ENCODE results near the gene SNRNP40. TPM values are rescaled to one million over a fixed set of nuclear protein-coding genes. Genes with fewer than 3 reads are reported as not detected.

The SNRNP40 gene
- total RNA-seq = 19.2 TPM
- long read RNA-seq, transcript SNRNP40-201 (10 exons, 1,597 nt) = major isoform, 44 of 44 reads
- long read RNA-seq, partial matches to known transcripts = 0 of 44 reads
- long read RNA-seq, other reads (novel, unspliced or antisense) = 0 of 44 reads

GRCh38 chr1:31296486-31297276 lies at the start of gene SNRNP40, which contains the start of gene ZCCHC17:
SNRNP40 (minus strand) TSS chr1:31296788; CDS start chr1:31296751, 37 bp downstream.
ZCCHC17 (plus strand) TSS chr1:31297032; CDS start chr1:31310099, 13,067 bp downstream.
- ATAC-seq (peak; percentile 99), DNase-seq (peak; percentile 94)
- intact Hi-C loops (cut with micrococcal nuclease) = no loop called here

- intact Hi-C loops (cut with micrococcal nuclease) = no loop called here
- DNase-seq = no peak
- ATAC-seq = no peak
Observed at GRCh38 chr1:31345635-31346034, 49.0 kb upstream of the SNRNP40 start.

- intact Hi-C loops (cut with micrococcal nuclease) = no loop called here
- DNase-seq (no peak), ATAC-seq (no peak)
Observed at GRCh38 chr1:31344503-31344902, 47.9 kb upstream of the SNRNP40 start.

DNA sequence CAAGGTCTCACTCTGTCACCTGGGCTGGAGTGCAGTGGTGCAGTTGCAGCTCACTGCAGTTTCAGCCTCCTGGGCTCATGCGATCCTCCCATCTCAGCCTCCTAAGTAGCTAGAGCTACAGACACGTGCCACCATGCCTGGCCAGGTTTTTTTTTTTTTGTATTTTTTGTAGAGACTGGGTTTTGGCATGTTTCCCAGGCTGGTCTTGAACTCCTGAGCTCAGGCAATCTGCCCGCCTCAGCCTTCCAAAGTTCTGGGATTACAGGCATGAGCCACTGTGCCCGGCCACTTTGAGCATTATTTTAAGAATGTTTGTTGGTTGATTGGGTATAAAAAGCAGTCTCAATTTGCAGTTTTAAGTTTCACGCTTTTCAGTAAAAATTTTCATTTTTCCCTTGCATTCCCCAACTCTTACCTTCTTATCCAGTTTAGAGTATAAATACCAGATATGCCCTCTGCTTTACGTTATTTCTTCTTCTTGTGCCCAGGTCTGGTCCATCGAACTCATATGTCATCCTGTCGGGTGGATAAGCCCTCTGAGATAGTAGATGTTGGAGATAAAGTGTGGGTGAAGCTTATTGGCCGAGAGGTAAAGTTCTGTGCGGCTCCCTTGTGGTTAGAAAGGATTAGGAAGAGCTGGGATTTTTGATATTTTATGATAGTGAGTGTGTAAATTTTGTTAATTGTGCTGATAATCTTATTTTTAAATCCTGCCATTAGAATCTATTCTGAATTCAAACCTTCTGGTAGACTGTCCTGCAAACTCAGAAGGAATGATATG lies 40.3 kb upstream of the SNRNP40 start:
- intact Hi-C loops (cut with micrococcal nuclease) = loop anchor here (10.0 kb wide), 1 partner anchor 152 kb away; no protein-coding TSS in a partner anchor
- no peak for DNase-seq
- ATAC-seq = no peak

DNA sequence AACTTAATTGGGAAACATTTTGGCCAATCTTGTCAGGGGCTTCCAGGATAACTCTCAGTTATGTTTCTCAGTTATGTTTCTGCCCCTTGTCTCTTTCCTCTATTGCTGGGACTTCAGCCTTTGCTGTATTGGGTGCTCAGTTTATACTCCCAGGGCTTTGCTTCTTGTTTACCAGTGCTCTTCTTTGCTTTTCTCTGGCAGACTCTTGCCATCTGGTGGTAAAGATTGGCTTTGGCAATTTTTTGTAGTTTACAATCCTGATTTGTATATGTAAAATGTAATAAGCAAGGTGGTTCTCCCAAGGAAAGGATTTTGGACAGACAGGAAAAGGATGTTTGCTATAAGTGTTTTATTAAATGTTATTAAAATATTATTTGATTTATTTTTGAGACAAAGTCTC lies 38.4 kb upstream of the SNRNP40 start:
- ATAC-seq (peak; percentile 28), DNase-seq (no peak)
- intact Hi-C loops (cut with micrococcal nuclease) = loop anchor here (10.0 kb wide), 1 partner anchor 150 kb away; no protein-coding TSS in a partner anchor

DNA sequence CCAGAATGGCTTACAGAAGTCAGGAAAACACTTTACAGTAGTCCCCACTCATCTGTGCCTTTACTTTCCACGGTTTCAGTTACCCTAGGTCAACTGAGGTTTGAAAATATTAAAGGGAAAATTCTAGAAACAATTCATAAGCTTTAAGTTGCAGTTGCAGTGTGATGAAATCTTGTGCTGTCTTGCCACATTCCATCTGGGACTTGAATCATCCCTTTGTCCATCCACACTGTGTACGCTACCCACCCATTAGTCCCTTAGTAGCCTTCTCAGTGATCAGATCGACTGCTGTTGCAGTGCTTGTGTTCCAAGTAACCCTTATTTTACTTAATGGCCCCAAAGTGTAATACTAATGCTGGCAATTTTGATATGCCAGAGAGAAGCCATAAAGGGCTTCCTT lies 30.8 kb upstream of the SNRNP40 start:
- intact Hi-C loops (cut with micrococcal nuclease) = no loop called here
- ATAC-seq (no peak), DNase-seq (no peak)

DNA sequence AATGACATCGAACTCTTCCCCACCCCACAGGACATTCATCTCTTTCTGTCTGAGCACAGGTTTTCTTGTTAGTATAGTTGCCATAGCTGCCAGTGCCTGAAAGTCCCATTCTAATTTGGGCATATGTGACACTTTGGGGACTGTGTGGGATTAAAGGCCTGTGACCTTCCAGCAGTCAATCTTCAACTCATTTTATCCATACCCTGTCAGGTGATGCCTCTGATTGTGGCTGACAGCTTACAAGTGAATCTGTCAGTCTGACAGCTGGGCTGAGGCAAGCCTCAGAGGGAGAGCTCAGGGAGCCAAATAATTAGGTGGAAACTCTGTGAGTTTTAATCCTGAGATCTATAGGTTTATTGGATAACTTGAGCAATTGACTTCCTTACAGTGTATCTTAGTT lies 29.9 kb upstream of the SNRNP40 start:
- ATAC-seq (peak; percentile 72), DNase-seq (no peak)
- intact Hi-C loops (cut with micrococcal nuclease) = no loop called here

DNA sequence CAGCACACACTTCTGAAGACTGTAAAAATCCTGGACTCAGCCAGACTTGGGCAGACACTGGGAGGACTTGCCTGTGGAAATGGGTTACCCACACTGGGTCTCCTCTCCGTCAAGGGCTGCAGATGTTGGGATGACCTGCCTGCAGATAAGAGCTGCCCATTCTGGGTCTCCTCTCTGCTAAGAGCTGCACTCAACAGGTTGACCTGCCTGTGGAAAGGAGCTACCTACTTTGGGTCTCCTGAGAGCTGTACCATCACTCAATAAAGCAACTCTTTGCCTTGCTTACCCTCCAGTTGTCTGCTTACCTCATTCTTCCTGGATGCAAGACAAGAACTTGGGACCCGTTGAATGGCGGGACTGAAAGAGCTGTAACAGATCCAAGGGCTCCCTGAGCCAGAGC lies 28.4 kb upstream of the SNRNP40 start:
- intact Hi-C loops (cut with micrococcal nuclease) = no loop called here
- DNase-seq = no peak
- ATAC-seq = no peak

GRCh38 chr1:31324093-31324492 lies 27.5 kb upstream of the SNRNP40 start:
- intact Hi-C loops (cut with micrococcal nuclease) = no loop called here
- DNase-seq (no peak), ATAC-seq (no peak)

DNA sequence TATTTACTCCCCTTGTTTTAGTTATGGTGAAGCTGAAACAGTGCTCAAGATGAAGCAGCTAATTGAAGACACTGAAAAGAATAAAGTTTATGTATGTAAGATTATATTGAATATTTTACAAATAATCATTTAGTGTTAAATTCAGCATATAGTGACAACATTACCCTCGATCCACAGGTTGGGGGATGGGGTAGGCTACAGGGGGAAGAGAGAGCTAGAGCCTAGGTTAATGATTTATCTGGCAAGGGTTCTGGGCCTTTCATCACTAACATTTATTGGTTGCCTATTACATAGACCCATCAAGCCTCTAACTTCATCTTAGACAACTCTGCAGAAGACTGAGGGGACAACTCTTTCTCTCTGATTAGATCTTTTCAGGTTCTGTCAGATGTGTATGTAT lies 21.6 kb upstream of the SNRNP40 start:
- no peak for DNase-seq
- no peak for ATAC-seq
- intact Hi-C loops (cut with micrococcal nuclease) = no loop called here

- DNase-seq (no peak), ATAC-seq (no peak)
- intact Hi-C loops (cut with micrococcal nuclease) = no loop called here
Observed at GRCh38 chr1:31315902-31316301, 19.3 kb upstream of the SNRNP40 start.

GRCh38 chr1:31310198-31310597 lies 13.6 kb upstream of the SNRNP40 start:
- no peak for DNase-seq
- intact Hi-C loops (cut with micrococcal nuclease) = no loop called here
- ATAC-seq = no peak

GRCh38 chr1:31308036-31308435 lies 11.4 kb upstream of the SNRNP40 start:
- intact Hi-C loops (cut with micrococcal nuclease) = no loop called here
- ATAC-seq = no peak
- DNase-seq = no peak

DNA sequence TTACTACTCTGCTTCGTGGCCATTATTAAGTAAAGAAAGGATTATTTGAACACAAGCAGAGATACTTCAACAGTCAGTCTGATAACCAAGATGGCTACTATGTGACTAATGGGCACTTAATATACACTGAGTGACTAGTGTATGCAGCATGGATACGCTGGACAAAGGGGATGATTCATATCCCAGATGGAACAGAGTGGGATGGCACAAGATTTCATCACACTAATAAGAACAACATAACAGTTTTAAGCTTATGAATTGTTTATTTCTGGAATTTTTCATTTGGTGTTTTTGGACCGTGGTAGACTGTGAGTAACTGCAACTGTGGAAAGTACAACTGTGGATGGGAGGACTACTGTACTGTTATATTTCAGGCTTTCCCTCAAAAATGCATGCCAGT lies 9.7 kb upstream of the SNRNP40 start:
- no peak for DNase-seq
- no peak for ATAC-seq
- intact Hi-C loops (cut with micrococcal nuclease) = no loop called here

DNA sequence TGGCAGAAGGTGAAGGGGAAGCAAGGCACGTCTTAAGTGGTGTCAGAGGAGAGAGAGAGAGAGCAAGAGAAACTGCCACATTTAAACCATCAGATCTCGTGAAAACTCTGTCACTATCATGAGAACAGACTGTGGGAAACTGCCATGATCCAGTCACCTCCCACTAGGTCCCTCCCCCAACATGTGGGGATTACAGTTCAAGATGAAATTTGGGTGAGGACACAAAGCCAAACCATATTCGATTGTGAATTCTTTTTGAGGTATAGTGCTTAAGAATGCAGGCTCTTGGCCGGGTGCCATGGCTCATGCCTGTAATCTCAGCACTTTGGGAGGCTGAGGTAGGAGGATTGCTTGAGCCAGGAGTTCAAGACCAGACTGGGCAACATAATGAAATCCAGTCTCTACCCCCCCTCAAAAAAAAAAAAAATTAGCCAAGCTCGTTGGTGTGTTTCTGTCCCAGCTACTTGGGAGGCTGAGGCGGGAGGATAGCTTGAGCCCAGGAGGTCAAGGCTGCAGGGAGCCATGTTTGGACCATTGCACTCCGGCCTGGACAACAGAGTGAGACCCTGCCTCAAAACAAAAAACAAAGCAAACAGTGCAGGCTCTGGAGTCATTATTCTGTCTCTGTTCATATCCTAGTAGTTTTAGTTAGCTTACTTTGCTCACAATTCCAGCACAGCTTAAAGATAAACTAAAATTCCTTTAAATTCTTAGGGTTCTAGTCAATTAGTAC lies 6.3 kb upstream of the SNRNP40 start:
- intact Hi-C loops (cut with micrococcal nuclease) = no loop called here
- DNase-seq = no peak
- no peak for ATAC-seq

DNA sequence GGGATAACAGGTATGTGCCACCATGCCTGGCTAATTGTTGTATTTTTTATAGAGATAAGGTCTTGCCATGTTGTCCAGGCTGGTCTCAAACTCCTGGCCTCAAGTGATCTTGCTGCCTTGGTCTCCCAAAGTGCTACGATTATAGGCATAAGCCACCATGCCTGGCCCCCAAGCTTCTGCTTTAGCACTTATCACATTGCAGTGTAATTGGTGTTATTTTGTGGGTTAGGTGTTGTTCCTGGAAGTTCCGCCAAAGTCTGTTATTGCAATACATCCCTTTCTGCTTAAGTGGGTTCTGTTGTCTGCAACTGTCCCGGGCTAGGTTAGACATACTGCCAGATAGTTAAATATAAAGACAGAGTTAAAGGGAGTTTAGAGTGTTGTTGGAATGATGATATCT lies 3.6 kb upstream of the SNRNP40 start:
- intact Hi-C loops (cut with micrococcal nuclease) = no loop called here
- DNase-seq (no peak), ATAC-seq (no peak)

DNA sequence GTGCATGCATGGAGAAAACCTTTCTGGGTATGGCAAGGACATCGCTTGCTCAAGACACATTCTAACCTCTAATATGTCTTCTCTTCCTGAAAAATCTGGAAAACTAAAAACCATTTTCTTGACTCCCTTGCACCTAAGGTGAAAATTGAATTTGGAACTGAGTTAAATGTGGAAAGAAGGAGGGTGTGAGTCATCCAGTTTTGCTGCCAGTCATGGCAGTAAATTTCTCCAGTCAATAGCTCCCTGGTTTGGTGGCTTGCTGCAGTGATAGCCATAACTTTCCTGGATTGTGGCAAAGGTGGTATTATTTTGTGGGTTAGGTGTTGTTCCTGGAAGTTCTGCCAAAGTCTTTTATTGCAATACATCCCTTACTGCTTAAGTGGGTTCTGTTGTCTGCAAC lies 2.8 kb upstream of the SNRNP40 start:
- no peak for ATAC-seq
- intact Hi-C loops (cut with micrococcal nuclease) = no loop called here
- DNase-seq = no peak

DNA sequence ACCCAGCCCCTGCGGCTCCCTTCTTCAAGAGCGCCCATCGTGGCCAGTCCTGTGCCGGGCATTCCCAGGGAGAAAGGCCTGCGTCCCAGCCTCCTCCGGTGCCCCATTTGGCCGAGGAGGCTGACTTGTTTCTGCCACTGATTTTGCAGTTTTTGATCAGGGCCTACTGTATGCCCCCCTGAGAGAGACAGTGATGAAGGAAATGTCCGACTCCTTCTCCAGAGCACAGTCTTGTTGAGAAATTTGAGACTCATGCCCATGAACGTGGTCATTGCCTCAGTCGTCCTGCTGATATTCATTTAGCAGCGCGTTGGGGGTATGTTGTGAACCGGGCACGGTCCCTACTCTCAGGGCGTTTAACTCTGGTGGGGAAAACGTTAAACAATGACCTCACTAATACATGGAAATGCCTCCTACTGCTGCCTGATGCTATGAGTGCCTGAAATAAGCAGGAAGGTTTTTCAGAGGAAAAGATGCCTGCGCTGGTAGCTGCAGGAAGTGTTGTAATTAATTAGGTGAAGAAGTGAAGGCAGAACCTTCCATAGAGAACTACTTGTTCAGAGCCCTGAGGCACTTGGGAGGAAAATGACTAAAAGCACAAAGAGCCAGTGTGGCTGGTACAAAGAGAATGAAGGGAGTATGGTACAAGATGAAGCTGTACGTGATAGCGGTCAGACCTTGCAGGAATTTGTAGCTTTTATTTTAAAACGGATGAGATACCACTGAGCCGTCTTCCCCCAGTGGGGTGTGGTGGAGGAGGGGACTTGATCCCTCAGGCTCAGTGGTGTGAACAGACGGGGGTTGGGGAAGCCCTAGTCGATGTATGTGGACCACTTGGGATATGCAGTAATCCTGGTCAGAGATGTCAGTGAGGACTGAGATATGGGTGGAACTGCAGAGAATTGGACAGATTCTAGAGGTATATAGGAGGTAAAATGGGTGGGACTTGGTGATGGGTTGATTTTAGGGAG lies 974 bp upstream of the SNRNP40 start:
- intact Hi-C loops (cut with micrococcal nuclease) = no loop called here
- no peak for ATAC-seq
- no peak for DNase-seq
